RWPE2 (cell line): ENCODE results near the gene CDK16.

Experiments
- ATAC-seq: fragments of 200-7000 bp; cut with Tn5 transposase; 3 replicates; pipeline ENCODE4 v1.9.1; 2021; ENCODE audit warnings: low read depth
- DNase-seq: peaks from one replicate; pipeline ENCODE4 v3.0.0-alpha.2; 2020; ENCODE audit warnings: low spot score
- H3K27ac ChIP-seq: fragments of 450-650 bp; 2 replicates; pipeline ENCODE4 v1.5.1; 2017; ENCODE audit warnings: mild to moderate bottlenecking; ENCODE audit not compliant: poor library complexity, severe bottlenecking
- H3K27me3 ChIP-seq: fragments of 250-450 bp; sonication (Bioruptor Pico); 2 replicates; pipeline ENCODE4 v1.5.1; 2021; ENCODE audit warnings: mild to moderate bottlenecking, moderate library complexity; ENCODE audit not compliant: insufficient read depth, poor library complexity, severe bottlenecking
- H3K36me3 ChIP-seq: fragments of 250-450 bp; sonication (Bioruptor Pico); 2 replicates; pipeline ENCODE4 v1.5.1; 2020; ENCODE audit warnings: low read depth, mild to moderate bottlenecking, moderate library complexity
- H3K4me1 ChIP-seq: fragments of 250-450 bp; sonication (Bioruptor Pico); 2 replicates; pipeline ENCODE4 v1.5.1; 2021; ENCODE audit warnings: mild to moderate bottlenecking, moderate library complexity; ENCODE audit not compliant: insufficient read depth, poor library complexity, severe bottlenecking
- H3K4me3 ChIP-seq: fragments of 250-450 bp; sonication (Bioruptor Pico); 2 replicates; pipeline ENCODE4 v1.5.1; 2021; ENCODE audit warnings: mild to moderate bottlenecking, moderate library complexity; ENCODE audit not compliant: severe bottlenecking
- H3K9me3 ChIP-seq: fragments of 250-450 bp; sonication (Bioruptor Pico); 2 replicates; pipeline ENCODE4 v1.5.1; 2021; ENCODE audit warnings: mild to moderate bottlenecking, moderate library complexity; ENCODE audit not compliant: severe bottlenecking
- TF ChIP-seq, protein P1 (sequence below): fragments of 450-650 bp; IDR thresholded peaks from one replicate; pipeline ENCODE4 v1.5.1; 2017; ENCODE audit warnings: mild to moderate bottlenecking, moderate library complexity; ENCODE audit not compliant: poor library complexity, severe bottlenecking

The CDK16 gene

GRCh38 chrX:47239898-47240545, 21.5 kb downstream of the CDK16 start:
- ATAC-seq = no peak
- no peaks in the 10 kb centered on the region for H3K27me3 ChIP-seq
- H3K9me3 ChIP-seq = no peaks in the 10 kb centered on the region
- no peaks in the 10 kb centered on the region for H3K4me1 ChIP-seq
- no peak overlapping the region for H3K27ac ChIP-seq
- TF ChIP-seq, protein P1, sequence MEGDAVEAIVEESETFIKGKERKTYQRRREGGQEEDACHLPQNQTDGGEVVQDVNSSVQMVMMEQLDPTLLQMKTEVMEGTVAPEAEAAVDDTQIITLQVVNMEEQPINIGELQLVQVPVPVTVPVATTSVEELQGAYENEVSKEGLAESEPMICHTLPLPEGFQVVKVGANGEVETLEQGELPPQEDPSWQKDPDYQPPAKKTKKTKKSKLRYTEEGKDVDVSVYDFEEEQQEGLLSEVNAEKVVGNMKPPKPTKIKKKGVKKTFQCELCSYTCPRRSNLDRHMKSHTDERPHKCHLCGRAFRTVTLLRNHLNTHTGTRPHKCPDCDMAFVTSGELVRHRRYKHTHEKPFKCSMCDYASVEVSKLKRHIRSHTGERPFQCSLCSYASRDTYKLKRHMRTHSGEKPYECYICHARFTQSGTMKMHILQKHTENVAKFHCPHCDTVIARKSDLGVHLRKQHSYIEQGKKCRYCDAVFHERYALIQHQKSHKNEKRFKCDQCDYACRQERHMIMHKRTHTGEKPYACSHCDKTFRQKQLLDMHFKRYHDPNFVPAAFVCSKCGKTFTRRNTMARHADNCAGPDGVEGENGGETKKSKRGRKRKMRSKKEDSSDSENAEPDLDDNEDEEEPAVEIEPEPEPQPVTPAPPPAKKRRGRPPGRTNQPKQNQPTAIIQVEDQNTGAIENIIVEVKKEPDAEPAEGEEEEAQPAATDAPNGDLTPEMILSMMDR = no peak
- H3K4me3 ChIP-seq = no peak overlapping the region
- peaks cover 5% of the 10 kb centered on the region; the same call in 1 of the 2 replicates for H3K36me3 ChIP-seq
- DNase-seq = no peak

- Histone ChIP-seq H3K27ac (no peak overlapping the region), H3K27me3 (no peaks in the 10 kb centered on the region), H3K4me1 (no peaks in the 10 kb centered on the region), H3K4me3 (no peak overlapping the region), H3K9me3 (no peaks in the 10 kb centered on the region), H3K36me3 (peaks cover 2% of the 10 kb centered on the region; the same call in 1 of the 2 replicates)
- TF ChIP-seq, protein P1 = no peak
- DNase-seq = no peak
- no peak for ATAC-seq
Measured at GRCh38 chrX:47240619-47241018, 22.1 kb downstream of the CDK16 start.

DNA sequence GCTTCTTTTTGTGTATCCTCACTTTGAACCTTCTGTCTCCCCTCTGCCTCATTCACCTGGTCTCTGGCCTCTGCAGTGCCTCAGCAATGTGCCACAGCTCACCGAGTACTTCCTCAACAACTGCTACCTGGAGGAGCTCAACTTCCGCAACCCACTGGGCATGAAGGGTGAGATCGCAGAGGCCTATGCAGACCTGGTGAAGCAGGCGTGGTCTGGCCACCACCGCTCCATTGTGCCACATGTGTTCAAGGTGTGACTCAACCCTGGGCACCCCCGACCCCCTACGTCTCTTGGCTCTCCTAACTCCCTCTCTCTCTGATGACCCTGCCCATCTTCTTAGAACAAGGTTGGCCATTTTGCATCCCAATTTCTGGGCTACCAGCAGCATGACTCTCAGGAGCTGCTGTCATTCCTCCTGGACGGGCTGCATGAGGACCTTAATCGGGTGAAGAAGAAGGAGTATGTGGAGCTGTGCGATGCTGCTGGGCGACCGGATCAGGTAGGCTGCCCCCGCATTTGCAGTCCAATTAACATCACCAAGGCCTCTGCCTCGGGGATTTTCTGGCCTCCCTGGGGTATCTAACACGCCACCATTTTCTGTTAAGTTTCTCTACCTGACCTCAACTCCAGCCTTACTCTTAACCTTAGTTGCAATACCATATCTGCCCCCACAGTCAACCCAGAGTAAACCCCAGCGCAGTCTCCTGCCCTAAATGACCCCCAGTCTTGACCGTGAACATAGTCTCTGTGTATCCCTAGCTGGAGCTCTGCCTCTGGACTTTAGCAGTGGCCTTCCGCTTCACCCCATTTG, 22.9 kb downstream of the CDK16 start:
- H3K36me3 ChIP-seq = no peaks in the 10 kb centered on the region
- TF ChIP-seq, protein P1 = no peak
- ATAC-seq (no peak), DNase-seq (no peak)
- H3K4me3 ChIP-seq = no peak overlapping the region
- no peaks in the 10 kb centered on the region for H3K9me3 ChIP-seq
- no peak overlapping the region for H3K27ac ChIP-seq
- no peaks in the 10 kb centered on the region for H3K27me3 ChIP-seq
- no peaks in the 10 kb centered on the region for H3K4me1 ChIP-seq

DNA sequence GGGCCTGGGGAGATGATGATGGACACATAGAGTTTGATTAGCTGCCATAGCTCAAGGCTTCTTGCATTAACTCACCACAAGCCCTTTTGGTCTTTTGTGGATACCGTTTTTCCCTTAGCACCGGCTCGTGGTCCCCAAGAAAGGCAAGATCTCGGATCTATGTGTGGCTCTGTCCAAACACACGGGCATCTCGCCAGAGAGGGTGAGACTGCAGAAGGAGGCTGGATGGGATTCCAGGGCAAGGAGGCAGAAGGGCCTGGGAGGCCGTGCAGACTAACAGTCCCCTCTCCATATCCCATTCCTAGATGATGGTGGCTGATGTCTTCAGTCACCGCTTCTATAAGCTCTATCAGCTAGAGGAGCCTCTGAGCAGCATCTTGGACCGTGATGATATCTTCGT, 23.8 kb downstream of the CDK16 start:
- Histone ChIP-seq H3K27me3 (no peaks in the 10 kb centered on the region), H3K4me1 (no peaks in the 10 kb centered on the region), H3K27ac (no peak overlapping the region), H3K9me3 (no peaks in the 10 kb centered on the region), H3K4me3 (no peak overlapping the region), H3K36me3 (no peaks in the 10 kb centered on the region)
- TF ChIP-seq, protein P1 = no peak
- ATAC-seq = no peak
- DNase-seq = no peak

GRCh38 chrX:47243351-47243750, 24.9 kb downstream of the CDK16 start:
- H3K27me3 ChIP-seq = no peaks in the 10 kb centered on the region
- H3K9me3 ChIP-seq = no peaks in the 10 kb centered on the region
- DNase-seq (no peak), ATAC-seq (no peak)
- no peak overlapping the region for H3K27ac ChIP-seq
- H3K4me1 ChIP-seq = no peaks in the 10 kb centered on the region
- H3K4me3 ChIP-seq = no peak overlapping the region
- TF ChIP-seq, protein P1 = no peak
- H3K36me3 ChIP-seq = no peaks in the 10 kb centered on the region
